UCSD-AML1 (cell line): Measurements from ENCODE around the gene MUCL1.
"Not testable (repeated sequence)": the region's sequence is repeated elsewhere in the genome, so short reads cannot be mapped to it uniquely, and the experiment has no call there.

Experiments used
- DNase-seq: peaks from one replicate; lab custom pipeline; 2025; ENCODE audit not compliant: unreplicated experiment; lab: John Stamatoyannopoulos, UW

Gene MUCL1, protein sequence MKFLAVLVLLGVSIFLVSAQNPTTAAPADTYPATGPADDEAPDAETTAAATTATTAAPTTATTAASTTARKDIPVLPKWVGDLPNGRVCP

DNA sequence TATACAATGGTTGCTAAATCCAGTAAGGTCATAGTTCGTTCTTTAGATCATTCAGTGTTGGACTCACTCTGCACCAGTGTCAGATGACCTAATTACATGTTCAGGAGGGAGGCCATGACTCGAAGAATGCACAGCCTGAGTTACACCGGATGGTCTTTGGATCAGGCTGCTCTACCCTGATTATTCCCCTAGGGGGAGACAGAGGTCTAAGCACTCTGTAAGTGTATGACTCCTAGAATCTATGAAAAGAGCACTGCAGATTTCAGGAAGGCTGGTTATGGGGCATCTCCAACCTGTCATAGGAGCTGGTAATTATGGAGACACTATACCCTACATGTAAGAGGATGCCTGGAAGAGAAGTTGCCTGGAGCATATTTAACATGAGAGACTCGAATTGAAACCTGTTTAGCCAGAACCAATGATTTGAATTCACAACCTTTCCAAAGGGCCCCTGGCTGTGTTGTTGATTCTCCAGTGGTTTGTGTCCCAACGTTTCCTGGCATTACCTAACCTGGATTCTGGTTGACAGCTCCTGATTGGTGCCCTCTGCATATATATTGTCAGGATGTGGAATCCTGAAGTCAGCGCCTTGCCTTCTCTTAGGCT, at the start of gene MUCL1:
MUCL1 (plus strand) TSS at position 584 of the 606 bp plus-strand sequence. CDS start 67 bp downstream, outside the sequence.
- DNase-seq = peak; percentile 43

DNA sequence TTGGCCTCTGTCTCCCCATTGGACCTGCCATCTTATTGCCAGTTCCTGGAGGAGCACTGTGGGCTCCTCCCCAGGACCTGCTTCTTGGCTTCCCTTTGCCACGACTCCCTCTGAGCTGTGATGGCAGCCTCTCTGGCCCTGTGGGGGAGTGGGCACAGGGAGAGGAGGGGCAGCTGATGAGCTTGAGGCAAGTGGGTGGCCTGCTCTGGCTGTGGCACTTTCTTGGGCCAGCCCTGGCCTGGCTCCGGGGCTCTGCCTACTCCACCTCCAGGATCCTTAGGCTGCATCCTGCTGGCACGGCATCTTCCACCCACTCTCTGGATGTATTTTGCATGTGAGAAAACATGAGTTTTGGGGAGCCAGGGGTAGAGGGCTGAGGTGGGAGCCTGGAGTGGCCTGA, 32.6 kb upstream of the MUCL1 start:
- no peak for DNase-seq

DNA sequence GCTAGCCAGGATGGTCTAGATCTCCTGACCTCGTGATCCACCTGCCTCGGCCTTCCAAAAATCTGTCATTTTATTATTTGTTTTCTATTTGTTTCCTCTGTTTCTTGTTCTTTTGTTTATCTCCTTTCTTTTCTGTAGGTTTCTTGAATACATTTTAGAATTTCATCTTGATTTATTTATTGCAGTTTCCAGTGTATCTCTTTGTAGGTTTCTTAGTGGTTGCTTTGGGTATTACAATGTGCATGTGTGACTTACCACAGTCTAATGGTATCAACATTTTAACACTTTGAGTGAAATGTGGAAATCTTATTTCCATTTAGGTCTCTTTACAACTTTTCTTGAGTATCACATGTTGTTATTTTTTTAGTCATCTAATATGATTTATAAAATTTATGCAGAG, 29.9 kb upstream of the MUCL1 start:
- DNase-seq = no peak

DNA sequence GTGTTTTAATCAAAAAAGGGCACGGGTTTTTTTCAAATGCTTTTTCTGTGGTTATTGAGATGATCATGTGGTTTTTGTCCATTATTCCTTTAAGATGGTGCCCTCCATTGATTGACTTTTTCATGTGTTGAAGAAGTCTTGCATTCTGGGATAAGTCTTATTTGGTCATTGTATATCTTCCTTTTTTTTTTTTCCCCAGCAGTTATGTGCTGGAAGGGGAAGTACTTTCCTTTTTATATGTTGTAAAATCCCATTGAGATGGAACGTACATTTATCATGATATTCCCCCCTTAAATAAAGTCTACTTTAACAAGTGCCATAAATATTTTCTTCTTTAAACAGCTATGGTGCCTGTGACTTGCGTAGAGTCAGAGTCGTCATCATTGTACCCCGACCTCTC, 24.8 kb upstream of the MUCL1 start:
- DNase-seq = no peak

DNA sequence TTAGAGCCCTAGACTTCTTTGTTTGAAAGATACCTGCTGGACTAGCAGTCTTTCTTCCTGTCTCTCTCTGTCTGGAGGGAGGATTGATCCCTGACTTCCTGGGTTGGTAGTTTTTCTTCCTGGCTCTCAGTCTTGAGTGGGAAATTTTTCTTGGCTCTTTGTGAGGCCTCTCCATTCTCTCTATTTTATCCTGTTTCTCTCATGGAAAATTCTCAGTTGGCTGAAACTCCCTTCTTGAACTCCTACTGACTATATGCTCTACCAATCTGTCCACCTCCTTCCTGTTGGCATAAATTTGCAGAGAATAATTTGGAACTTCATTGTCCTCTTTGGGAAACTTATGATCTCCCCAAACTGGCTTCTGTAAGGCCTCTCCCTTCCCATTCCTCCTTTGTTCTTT, 24.1 kb upstream of the MUCL1 start:
- no peak for DNase-seq

DNA sequence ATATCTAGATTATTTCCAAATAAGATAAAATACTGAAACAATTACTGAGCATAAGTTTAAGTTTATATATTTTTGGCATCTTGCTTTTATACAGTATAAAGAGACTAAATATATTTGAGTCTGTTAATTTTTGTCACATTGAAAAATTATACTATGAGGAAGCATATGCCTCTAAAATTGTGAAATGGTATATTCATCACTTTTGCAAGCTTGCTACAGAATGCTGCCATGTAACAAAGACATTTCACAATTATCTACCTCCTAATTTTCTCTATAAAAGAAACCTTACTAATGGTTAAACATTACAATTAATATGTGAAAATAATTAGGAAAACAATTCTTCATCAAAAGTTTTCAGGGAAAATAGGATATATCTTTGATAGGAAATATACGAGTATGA, 22.7 kb upstream of the MUCL1 start:
- DNase-seq = no peak

DNA sequence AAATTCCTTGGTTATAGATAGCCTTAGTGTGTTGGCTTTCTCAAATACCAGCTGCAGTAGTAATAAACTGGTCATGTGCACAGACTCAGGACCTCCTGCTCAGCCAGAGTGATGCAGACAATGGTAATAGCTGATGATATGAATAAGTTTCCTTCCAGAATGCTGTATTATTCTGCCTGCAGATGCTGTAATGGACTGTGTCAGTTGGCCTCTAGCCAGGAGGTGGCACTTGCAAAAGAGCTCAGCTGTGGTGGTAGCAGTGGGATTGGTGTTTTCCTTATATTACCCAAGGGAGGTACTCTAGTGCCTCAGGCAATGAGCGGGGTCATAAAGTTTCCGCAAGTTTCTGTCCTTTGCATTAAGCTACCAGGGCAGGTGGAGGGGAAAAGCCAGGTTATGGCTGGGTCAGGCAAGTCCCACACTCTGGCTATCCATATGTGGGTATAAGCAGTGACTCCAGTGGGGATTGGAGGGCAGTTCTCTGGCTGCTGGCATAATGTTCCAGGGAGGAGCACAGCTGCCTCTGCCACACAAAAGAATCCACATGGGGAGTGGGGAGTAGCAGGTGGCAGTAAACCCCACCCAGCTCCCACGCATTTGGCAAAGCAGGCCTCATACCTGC, 14.0 kb upstream of the MUCL1 start:
- no peak for DNase-seq

DNA sequence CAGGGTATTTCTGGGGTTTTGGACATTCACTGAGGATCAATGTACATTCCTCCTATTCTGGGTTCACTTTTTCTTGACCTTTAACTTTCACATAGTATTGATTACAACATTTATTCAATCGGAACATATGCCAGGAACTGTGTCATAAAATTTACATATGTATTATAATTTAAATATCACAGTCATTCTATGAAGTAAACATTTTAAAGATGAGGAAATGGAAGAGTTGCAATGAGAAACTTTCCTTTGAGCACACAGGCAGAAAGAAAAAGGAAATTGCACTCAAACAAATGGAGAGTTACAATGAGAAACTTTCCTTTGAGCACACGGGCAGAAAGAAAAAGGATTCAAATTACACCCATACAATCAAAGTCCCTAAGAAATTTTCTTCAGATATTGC, 3.1 kb downstream of the MUCL1 start:
- no peak for DNase-seq

DNA sequence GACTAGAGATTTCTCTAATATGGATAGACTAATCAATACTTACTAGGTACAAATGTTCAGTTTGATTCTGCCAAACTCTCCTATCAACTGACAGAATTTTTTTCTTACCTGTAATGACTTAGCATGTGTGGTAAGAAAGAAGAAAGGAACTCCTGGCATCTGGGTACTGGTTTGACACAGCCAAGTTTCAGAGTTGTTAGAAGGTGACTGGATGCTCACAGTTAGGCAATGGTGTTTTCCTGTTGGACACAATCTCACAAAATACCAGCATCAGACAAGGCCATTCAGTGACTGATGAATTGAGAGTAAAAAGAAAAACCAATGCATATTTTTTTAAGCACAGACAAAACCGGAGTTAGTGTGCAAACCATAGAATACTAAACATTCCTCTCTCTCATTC, 4.2 kb downstream of the MUCL1 start:
- no peak for DNase-seq

DNA sequence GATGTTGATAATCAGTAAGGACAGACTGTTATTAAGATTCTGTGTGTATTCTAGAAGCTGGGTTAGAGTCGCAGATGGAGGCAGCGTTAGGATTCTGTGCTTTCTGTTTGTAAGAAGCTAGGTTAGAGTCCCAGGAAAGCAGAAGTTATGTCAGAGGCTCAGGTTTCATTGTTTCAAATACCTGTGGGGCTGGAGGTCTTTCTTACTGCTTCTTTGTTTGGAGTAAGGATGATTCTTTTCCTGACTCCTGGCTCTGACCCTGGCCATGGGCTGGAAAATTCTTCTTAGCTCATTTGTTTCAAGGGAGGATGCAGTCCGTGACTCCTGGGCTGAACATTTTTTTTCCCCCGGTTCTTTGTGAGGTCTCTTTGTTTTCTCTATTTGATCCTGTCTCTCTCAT, 5.2 kb downstream of the MUCL1 start:
- no peak for DNase-seq

DNA sequence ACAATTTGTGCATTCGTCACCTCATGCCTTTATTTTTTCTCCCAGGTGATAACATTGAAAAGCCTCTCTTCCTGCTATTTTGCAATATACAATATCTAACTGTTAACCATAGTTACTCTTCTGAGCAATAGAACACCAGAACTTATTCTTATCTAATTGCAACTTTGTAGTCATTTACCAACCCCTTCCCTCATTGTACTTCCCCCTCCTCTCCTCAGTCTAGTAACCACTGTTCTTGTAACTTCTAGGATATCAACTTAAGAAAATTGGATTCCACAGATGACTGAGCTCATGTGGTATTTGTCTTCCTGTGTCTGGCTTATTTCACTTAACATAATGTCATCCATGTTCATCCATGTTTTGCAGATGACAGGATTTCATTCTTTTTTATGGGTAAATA, 7.6 kb downstream of the MUCL1 start:
- no peak for DNase-seq

DNA sequence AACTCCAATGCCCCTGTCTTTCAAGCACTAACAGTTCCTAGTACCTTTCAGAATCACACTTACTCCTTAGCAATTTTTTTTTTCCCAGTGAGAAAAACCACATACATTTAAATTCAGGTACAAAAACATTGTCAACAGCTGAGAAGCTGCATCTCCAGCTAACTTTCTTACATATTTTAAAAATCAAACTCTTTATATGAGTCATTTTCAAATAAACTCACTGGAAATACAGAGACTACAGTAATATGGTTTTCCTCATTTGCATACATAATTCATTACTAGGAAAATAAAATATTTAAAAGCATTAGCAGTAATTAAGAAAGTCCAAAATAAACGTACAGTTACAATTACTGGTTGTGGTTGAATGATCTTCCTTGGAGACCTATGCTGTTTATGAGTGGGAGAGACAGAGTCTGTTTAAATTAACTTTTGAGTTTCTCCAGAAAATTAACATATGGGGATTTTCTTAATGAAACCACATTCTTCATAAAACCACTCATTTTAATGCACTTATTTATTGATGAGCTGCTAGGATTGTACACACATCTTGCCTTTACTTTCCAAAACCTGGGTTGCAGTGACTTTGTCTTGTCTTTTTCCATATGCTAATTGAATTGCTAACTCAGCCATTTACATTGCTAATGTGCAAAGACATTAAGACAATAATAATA, 9.8 kb downstream of the MUCL1 start:
- DNase-seq = no peak

DNA sequence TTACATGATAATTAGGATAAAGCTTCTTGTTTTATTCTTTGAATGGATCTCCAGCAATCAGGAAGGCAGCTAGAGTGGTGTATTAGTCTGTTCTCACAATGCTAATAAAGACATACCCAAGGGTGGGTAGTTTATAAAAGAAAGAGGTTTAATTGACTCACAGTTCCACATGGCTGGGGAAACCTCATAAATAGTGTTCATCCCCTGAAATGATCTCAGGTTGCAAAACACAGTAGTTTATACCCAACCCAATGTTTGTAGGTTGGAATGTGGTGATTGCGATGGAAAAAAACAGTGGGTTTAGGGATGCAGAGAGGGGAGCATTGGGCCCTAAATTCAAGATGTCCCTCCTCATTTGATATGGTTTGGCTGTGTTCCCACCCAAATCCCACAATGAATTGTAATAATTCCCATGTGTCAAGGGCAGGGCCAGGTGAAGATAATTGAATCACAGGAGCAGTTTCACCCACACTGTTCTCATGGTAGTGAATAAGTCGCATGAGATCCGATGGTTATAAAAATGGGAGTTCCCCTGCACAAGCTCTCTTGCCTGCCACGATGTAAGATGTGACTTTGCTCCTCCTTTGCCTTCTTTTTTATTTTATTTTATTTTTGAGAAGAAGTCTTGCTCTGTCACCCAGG, 11.5 kb downstream of the MUCL1 start:
- no peak for DNase-seq

DNA sequence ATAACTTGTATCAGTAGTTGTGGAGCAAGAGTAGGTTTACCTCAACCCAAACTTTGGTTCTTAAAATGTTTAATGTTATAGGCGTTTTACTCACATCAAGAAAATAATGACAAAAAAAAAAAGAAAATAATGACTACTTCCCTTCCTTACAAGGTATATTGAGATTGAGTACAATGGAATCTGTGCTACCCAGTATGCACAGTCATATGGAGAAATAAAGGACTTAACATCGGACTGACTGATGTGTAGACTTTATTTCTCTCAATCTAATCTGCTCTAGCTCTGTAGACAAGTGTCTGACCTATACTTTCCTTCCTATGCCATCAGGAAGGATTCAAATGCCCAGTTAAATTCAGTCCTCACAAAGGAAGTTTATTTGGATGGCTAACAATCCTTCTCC, 14.4 kb downstream of the MUCL1 start:
- no peak for DNase-seq

DNA sequence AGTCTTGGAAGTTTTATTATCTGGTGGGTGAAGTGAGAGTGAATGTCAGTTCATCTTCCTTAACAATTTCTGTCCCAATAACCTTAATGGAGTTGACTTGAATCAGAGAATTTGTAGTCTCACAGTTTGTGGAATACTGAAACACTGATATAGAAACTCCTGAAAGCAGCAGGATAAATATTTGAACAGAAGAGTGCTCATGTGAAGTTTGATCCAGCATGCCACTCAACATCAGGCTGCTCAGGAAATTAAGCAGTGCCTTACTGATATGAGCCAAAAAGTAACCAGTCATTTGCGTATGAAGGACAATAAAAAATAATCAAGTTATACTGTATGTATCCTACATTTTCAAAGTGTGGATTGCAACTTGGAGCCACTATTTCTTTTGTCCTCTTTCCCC, 15.7 kb downstream of the MUCL1 start:
- no peak for DNase-seq

DNA sequence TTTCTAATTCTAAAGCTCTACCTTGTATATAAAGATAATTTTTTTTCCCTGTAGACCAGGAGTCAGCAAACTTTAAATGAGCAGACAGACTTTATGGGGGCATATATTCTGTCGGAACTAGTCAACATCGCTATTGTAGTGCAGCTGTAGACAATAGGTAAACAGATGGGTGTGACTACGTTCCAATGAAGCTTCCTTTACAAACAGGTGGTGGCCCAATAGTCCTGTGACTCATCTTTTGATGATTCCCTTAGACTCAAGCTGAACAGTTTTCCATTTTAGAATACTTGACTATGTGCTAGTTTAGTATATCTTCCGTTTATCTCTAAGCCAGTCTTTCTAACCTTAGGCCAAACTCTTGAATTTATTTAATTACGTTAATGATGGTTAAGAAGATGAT, 16.3 kb downstream of the MUCL1 start:
- no peak for DNase-seq

DNA sequence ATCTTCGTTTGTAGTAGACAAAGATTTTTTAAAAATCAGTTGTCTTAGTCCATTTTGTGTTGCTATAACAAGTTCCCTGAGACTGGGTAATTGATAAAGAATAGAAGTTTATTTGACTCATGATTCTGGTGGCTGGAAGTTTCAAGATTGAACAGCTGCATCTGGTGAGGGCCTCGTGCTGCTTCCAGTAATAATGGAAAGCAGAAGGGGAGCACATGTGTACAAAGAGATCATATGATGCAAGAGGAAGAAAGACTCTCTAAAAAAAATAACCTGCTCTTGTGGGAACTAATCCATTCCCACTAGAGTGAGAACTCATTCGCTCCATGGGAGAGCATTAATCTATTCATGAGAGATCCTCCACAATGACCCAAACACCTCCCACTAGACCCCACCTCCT, 24.8 kb downstream of the MUCL1 start:
- DNase-seq = no peak

DNA sequence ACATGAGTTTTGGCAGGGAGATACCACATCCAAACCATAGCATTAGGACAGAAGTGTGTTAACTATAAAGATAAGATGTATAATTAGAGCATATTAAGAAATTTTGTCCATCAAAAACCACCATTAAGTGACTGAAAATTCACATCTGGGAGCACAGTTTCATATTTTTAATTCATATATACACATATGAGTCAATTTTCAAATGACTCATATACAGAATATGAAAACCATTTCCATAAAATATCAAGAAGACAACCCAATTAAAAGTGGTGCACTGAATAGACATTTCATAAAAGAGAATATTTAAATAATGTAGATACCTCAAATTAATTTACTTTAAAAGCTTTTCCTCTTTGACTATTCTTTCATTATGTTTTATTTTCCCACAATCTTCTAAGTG, 25.3 kb downstream of the MUCL1 start:
- DNase-seq = no peak

DNA sequence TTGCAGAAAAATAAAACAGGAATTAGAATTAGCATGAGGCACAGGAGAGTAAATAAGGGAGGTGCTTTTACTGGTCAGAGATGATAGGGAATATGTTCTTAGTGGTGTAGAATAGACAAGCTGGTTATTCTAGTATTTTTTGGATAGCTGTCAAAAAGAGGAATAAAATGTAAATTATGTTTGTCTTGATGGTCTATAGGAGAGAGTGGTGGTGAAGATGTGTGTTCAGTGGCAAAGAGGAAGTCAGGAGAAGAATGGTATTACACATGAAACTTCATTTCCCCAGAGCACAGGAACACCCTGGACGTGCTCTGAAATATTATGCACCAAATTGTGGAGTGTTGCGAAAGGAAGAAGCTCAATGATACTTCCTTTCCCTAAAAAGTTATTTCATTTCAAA, 27.8 kb downstream of the MUCL1 start:
- no peak for DNase-seq

DNA sequence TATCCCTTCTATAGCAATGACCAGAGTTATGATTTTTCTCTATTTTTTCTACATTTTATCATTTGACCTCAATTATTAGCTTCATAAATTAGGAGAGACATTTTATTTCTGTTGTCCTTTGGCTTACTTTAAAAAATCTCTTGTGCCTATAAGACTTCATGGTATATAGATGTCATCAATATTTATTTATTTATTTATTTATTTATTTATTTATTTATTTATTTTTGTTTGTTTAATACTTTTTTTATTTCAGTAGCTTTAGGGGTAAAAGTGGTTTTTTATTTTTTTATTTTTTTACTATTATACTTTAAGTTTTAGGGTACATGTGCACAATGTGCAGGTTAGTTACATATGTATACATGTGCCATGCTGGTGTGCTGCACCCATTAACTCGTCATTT, 28.3 kb downstream of the MUCL1 start:
- not testable (repeated sequence) for DNase-seq

DNA sequence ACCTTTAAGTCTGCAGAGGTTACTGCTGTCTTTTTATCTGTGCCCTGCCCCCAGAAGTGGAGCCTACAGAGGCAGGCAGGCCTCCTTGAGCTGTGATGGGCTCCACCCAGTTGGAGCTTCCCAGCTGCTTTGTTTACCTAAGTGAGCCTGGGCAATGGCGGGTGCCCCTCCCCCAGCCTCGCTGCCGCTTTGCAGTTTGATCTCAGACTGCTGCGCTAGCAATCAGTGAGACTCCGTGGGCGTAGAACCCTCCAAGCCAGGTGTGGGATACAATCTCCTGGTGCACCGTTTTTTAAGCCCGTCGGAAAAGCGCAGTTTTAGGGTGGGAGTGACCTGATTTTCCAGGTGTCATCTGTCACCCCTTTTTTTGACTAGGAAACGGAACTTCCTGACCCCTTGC, 34.1 kb downstream of the MUCL1 start:
- DNase-seq = not testable (repeated sequence)

DNA sequence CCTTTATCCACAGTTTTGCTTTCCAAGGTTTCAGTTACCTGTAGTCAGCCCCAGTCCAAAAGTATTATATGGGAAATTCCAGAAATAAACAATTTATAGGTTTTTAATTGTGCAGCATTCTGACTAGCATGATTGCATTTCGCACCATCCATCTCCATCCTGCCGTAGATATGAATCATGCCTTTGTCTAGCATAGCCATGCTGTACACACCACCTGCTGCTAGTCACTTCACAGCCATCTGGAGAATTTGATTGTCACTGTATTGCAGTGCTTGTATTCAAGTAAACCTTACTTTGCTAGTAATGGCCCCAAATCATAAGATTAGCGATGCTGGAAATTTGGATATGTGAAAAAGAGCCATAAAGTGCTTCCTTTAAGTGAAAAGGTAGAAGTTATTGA, 36.0 kb downstream of the MUCL1 start:
- DNase-seq = no peak
